ENCODE data around the gene LBX2. TPM values are rescaled to one million over a fixed set of nuclear protein-coding genes. Genes with fewer than 3 reads are reported as not detected.

LBX2 gene
- total RNA-seq, 2 experiments from 2014 or later, result 0.36 to 0.43 TPM

- ATAC-seq (peak; percentile 67), DNase-seq (peak; percentile 59)
- peaks cover 6% of the 10 kb centered on the region for H3K36me3 Mint-ChIP-seq (ENCODE audit: low read depth)
- intact Hi-C loops (cut with micrococcal nuclease), result no loop called here
- peak overlapping the region; percentile 63 for H3K27ac Mint-ChIP-seq
- peaks cover 46% of the 10 kb centered on the region for H3K27me3 Mint-ChIP-seq
- peak overlapping the region; percentile 78 for H3K4me3 Mint-ChIP-seq
- POLR2A ChIA-PET, result interaction anchor here (0.9 to 5.2 kb wide), 9 partner anchors 11 to 87 kb away, joined by 3 to 23 read pairs (median 4); partner anchors contain the start of genes CCDC142, MRPL53, TTC31 and WBP1
- CTCF ChIA-PET, result interaction anchor here (1.0 to 3.0 kb wide), 4 partner anchors 10 to 33 kb away, joined by 3 to 17 read pairs (median 6); partner anchors contain the start of genes CCDC142 and TTC31
- no peak for TF ChIP-seq CTCF (IDR thresholded peaks at IDR 0.05)
- no peaks in the 10 kb centered on the region for H3K9me3 Mint-ChIP-seq
- H3K4me1 Mint-ChIP-seq (ENCODE audit: low read depth), result peaks cover 28% of the 10 kb centered on the region
Measured at GRCh38 chr2:74498500-74499266, 720 bp downstream of the LBX2 start.

- DNase-seq (peak; percentile 39), ATAC-seq (peak; percentile 25)
- Mint-ChIP-seq H3K9me3 (no peaks in the 10 kb centered on the region), H3K4me3 (peak overlapping the region; percentile 78), H3K36me3 (ENCODE audit: low read depth) (peaks cover 6% of the 10 kb centered on the region), H3K27ac (peak overlapping the region; percentile 63), H3K27me3 (peaks cover 43% of the 10 kb centered on the region), H3K4me1 (ENCODE audit: low read depth) (peaks cover 21% of the 10 kb centered on the region)
- no peak for TF ChIP-seq CTCF (IDR thresholded peaks at IDR 0.05)
- ChIA-PET POLR2A (interaction anchor here (0.9 to 5.2 kb wide), 6 partner anchors 12 to 79 kb away, joined by 3 to 23 read pairs (median 4); partner anchors contain the start of genes CCDC142, MRPL53, TTC31 and WBP1), CTCF (interaction anchor here (1.5 to 3.0 kb wide), 3 partner anchors 11 to 89 kb away, joined by 3 to 17 read pairs (median 5); partner anchors contain the start of genes CCDC142 and TTC31)
- intact Hi-C loops (cut with micrococcal nuclease), result no loop called here
Measured at GRCh38 chr2:74497777-74498499, 1.5 kb downstream of the LBX2 start.

GRCh38 chr2:74496997-74497776 is 2.2 kb downstream of the LBX2 start:
- no peak for ATAC-seq
- POLR2A ChIA-PET, result interaction anchor here (0.8 to 5.2 kb wide), 6 partner anchors 9 to 80 kb away, joined by 3 to 23 read pairs (median 4); partner anchors contain the start of genes CCDC142, MRPL53, TTC31 and WBP1
- H3K4me1 Mint-ChIP-seq (ENCODE audit: low read depth), result peaks cover 13% of the 10 kb centered on the region
- H3K4me3 Mint-ChIP-seq, result peak overlapping the region; percentile 78
- no peak for DNase-seq
- H3K36me3 Mint-ChIP-seq (ENCODE audit: low read depth), result peaks cover 6% of the 10 kb centered on the region
- no peak for TF ChIP-seq CTCF (IDR thresholded peaks at IDR 0.05)
- H3K27ac Mint-ChIP-seq, result no peak overlapping the region
- H3K9me3 Mint-ChIP-seq, result no peaks in the 10 kb centered on the region
- intact Hi-C loops (cut with micrococcal nuclease), result no loop called here
- CTCF ChIA-PET, result interaction anchor here (1.3 to 3.0 kb wide), 3 partner anchors 10 to 90 kb away, joined by 3 to 17 read pairs (median 4); partner anchors contain the start of genes CCDC142, PCGF1 and TTC31
- H3K27me3 Mint-ChIP-seq, result peaks cover 35% of the 10 kb centered on the region

GRCh38 chr2:74495440-74495839 is 4.0 kb downstream of the LBX2 start:
- ChIA-PET POLR2A (interaction anchor here (0.6 to 1.4 kb wide), 7 partner anchors 9 to 144 kb away, joined by 3 to 4 read pairs (median 4); partner anchors contain the start of gene PCGF1), CTCF (interaction anchor here (5.7 kb wide), 1 partner anchor 12 kb away, joined by 32 read pairs; the partner anchor contains the start of genes CCDC142 and TTC31)
- intact Hi-C loops (cut with micrococcal nuclease), result no loop called here
- no peak overlapping the region for H3K27ac Mint-ChIP-seq
- DNase-seq, result no peak
- H3K36me3 Mint-ChIP-seq (ENCODE audit: low read depth), result peaks cover 8% of the 10 kb centered on the region
- no peaks in the 10 kb centered on the region for H3K9me3 Mint-ChIP-seq
- H3K4me3 Mint-ChIP-seq, result no peak overlapping the region
- no peak for TF ChIP-seq CTCF (IDR thresholded peaks at IDR 0.05)
- H3K27me3 Mint-ChIP-seq, result peaks cover 19% of the 10 kb centered on the region
- ATAC-seq, result no peak
- H3K4me1 Mint-ChIP-seq (ENCODE audit: low read depth), result peaks cover 11% of the 10 kb centered on the region
